Gastroesophageal sphincter (tissue), 4 donors: ENCODE results near the gene KANK2. TPM values are rescaled to one million over a fixed set of nuclear protein-coding genes. Genes with fewer than 3 reads are reported as not detected.
A peak's percentile ranks its signal among the peaks of the same experiment; 100 is the strongest.

ENCODE experiments used
- ATAC-seq: fragments of 150-250 bp; one replicate; pipeline ENCODE4 v1.9.1; 2016; ENCODE audit warnings: mild to moderate bottlenecking, moderate library complexity
- H3K27ac ChIP-seq, 4 donors: fragments of 200-600 bp; sonication (generic) in 3 of 4; 1 replicate in 3 of 4; 2 replicates in 1 of 4; pipeline ENCODE4 v1.5.1; 2016 to 2019
- H3K27me3 ChIP-seq: fragments of 200-600 bp; sonication (generic); one replicate; pipeline ENCODE4 v1.5.1; 2019
- H3K36me3 ChIP-seq, 2 donors: fragments of 200-600 bp; sonication (generic); one replicate each; pipeline ENCODE4 v1.5.1; 2019; ENCODE audit warnings: control low read depth in 1 of 2
- H3K4me1 ChIP-seq, 3 donors: fragments of 200-600 bp; sonication (generic); 1 replicate in 2 of 3; 2 replicates in 1 of 3; pipeline ENCODE4 v1.5.1; 2016 to 2019; ENCODE audit warnings: control low read depth in 2 of 3
- H3K4me3 ChIP-seq, 2 donors: fragments of 200-600 bp; sonication (generic); one replicate each; pipeline ENCODE4 v1.5.1; 2019; ENCODE audit warnings: mild to moderate bottlenecking in 1 of 2, moderate library complexity in 1 of 2
- H3K9me3 ChIP-seq, 3 donors: fragments of 200-600 bp; sonication (generic); one replicate each; pipeline ENCODE4 v1.5.1; 2017 to 2019; ENCODE audit warnings: control low read depth in 2 of 3
- EP300 ChIP-seq: sonication (generic); formaldehyde crosslinking; IDR thresholded peaks from one replicate; pipeline ENCODE4 v1.6.1; 2017; ENCODE audit warnings: antibody characterized with exemption, mild to moderate bottlenecking
- POLR2A ChIP-seq, 2 donors: fragments of 450-650 bp; IDR thresholded peaks; one replicate each; pipeline ENCODE4 v1.6.1; 2017; ENCODE audit warnings: antibody characterized with exemption in 2 of 2, mild to moderate bottlenecking in 2 of 2, moderate library complexity in 1 of 2
- POLR2AphosphoS5 ChIP-seq: sonication (generic); formaldehyde crosslinking; IDR thresholded peaks from one replicate; pipeline ENCODE4 v1.6.1; 2017; ENCODE audit warnings: antibody characterized with exemption
- WGBS, 2 donors: methylation state at CpG; one replicate each; pipeline ENCODE4 v1.1.5; 2018; ENCODE audit warnings: low coverage in 1 of 2; 5-methylcytosine and 5-hydroxymethylcytosine counted together
- total RNA-seq, 4 donors: library from RNA; depleted of rRNA; stranded (reverse); fragments of >200 nt; gene quantifications; one replicate each; pipeline ENCODE4 v1.1.0, GENCODE V29; 2016
- TF ChIP-seq, protein P1 (sequence below), 4 experiments: fragments of 200-600 bp in 2 of 4; fragments of 450-650 bp in 2 of 4; sonication (generic) in 1 of 4; IDR thresholded peaks; one replicate each; pipeline ENCODE4 v1.5.1; 2017 to 2019; ENCODE audit warnings: antibody characterized with exemption in 4 of 4, mild to moderate bottlenecking in 2 of 4, moderate library complexity in 2 of 4

KANK2 gene
- total RNA-seq, 4 donors from 2014 or later, result 913 to 1,808 (median 1,065) TPM

DNA sequence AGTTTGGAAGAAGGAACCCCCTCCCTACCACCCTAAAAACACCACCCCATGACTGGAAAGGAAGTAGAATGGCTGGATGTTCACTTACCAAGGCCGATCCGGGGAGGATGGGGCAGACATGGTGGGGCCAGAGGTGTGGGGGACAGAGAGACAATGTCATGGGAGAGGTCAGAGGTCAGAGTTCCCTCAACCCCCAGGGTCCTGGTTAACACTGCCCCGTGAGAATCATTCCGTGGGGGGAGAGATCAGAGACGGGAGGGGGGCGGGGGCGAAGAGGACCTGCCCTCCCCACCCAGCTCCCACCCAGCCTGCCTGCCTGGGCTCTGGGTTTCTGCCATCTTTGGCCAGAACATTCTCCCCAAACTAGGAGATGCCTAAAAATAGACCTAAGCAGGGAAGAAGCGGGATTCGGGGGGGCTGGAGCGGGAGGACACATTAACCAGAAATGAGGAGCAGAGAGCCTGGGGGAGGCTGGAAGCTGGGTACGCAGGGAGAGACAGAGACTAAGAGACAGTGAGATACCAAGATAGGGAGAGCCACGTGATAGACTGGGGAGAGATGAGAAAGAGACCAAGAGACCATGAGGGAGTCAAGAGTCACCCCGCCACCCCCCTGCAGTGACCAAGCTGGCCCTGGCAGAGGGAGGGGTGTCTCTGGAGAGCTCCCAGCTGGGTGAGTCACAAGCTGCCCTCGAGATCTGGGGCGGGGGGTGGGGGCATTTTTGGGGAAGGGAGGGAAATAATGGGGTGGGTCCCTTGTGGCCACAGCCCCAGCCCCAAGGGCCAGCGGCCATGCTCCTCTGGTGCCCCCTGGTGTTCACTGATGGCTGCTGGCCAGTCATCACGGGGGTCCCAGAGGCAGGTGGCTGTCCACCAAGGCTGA lies 6.1 kb upstream of the KANK2 start:
- 0 to 10% methylated on average over 3 to 9 of the region's 17 CpGs for WGBS, 2 donors
- ATAC-seq, result peak; percentile 86
- H3K27ac ChIP-seq, result peak overlapping the region; percentile 85 to 99 (median 96)
- peak overlapping the region; percentile 3 to 42 for H3K4me3 ChIP-seq
- H3K9me3 ChIP-seq, result no peaks in the 10 kb centered on the region
- peaks cover 8 to 56% (median 30%) of the 10 kb centered on the region in 3 donors for H3K4me1 ChIP-seq
- peaks cover 0 to 44% of the 10 kb centered on the region in 2 donors for H3K36me3 ChIP-seq
- TF ChIP-seq POLR2AphosphoS5, result peak; percentile 85
- TF ChIP-seq, protein P1, sequence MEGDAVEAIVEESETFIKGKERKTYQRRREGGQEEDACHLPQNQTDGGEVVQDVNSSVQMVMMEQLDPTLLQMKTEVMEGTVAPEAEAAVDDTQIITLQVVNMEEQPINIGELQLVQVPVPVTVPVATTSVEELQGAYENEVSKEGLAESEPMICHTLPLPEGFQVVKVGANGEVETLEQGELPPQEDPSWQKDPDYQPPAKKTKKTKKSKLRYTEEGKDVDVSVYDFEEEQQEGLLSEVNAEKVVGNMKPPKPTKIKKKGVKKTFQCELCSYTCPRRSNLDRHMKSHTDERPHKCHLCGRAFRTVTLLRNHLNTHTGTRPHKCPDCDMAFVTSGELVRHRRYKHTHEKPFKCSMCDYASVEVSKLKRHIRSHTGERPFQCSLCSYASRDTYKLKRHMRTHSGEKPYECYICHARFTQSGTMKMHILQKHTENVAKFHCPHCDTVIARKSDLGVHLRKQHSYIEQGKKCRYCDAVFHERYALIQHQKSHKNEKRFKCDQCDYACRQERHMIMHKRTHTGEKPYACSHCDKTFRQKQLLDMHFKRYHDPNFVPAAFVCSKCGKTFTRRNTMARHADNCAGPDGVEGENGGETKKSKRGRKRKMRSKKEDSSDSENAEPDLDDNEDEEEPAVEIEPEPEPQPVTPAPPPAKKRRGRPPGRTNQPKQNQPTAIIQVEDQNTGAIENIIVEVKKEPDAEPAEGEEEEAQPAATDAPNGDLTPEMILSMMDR (IDR thresholded peaks at IDR 0.05), result peak in 3 of 4 experiments; percentile 92 to 100 (median 94)
- TF ChIP-seq EP300, result no peak
- TF ChIP-seq POLR2A (IDR thresholded peaks at IDR 0.05), result no peak
- no peaks in the 10 kb centered on the region for H3K27me3 ChIP-seq

DNA sequence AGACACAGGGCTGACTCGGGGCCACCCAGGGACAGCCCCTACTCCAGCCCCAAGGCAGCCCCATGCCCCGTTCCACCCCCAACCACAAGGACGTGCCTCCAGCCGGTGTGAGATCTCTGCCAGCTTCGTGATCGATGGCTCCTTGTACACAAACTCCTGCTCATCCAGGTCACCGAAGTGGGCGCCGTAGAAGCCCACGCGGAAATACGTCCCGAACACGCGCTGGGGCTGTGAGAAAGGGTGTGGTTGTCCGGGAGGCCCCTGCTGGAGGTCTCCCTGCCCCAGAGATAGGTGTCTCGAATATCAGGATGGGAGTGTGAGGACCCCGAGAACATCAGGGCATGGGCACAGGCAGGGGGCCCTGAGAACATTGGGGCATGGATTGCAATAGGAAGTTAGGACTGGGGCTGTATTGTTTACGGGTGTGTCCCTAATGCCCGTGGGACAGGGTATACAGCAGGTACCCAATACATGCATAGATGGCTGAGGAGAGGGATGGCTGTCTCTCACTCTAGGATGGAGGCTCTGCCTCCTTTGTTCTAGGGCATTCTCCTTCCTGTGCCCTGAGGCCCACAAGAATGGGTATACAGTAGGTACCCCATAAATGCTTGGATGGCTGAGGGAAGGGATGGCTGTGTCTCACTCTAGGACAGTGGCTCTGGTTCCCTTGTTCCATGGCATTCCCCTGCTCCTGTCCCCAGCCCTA lies 5.3 kb upstream of the KANK2 start:
- no peak for ATAC-seq

DNA sequence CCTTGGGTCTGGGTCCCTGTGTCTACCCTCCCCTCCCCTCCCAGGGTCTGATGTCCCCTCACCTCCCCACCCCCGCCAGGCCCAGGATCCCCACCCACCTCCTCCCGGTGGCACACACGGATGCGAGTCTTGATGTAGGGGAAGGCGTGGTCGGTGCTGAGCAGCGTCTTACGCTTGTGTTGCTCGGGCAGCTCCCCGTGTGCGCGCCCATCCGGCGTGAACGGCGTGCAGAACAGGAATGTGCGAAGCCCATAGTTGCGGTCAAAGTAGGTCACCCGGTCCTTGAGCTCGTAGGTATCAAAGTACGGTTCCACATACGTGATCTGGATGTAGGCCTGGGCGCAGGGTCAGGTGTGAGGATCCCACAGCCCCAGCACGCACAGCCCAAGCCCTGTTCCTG lies 4.4 kb upstream of the KANK2 start:
- Histone ChIP-seq H3K4me3 (no peak overlapping the region), H3K9me3 (no peaks in the 10 kb centered on the region), H3K27ac (peak overlapping the region in 3 of 4 donors; percentile 95 to 99 (median 96)), H3K4me1 (peaks cover 8 to 66% (median 36%) of the 10 kb centered on the region in 3 donors), H3K27me3 (no peaks in the 10 kb centered on the region), H3K36me3 (peaks cover 0 to 31% of the 10 kb centered on the region in 2 donors)
- ATAC-seq, result no peak
- no peak for TF ChIP-seq POLR2AphosphoS5
- no peak for TF ChIP-seq POLR2A (IDR thresholded peaks at IDR 0.05)
- TF ChIP-seq EP300, result no peak
- TF ChIP-seq, protein P1 (IDR thresholded peaks at IDR 0.05), result no peak
- WGBS, 2 donors, result no CpG with 5 or more reads among the region's 24 CpGs

More for the DNA sequence above, 5.3 kb upstream of the KANK2 start:
- Histone ChIP-seq H3K4me1 (peaks cover 8 to 64% (median 36%) of the 10 kb centered on the region in 3 donors), H3K36me3 (peaks cover 0 to 40% of the 10 kb centered on the region in 2 donors), H3K4me3 (peak overlapping the region in 1 of 2 donors; percentile 42), H3K27ac (peak overlapping the region; percentile 85 to 99 (median 96)), H3K9me3 (no peaks in the 10 kb centered on the region), H3K27me3 (no peaks in the 10 kb centered on the region)
- TF ChIP-seq POLR2AphosphoS5 (no peak), POLR2A (IDR thresholded peaks at IDR 0.05) (no peak), EP300 (no peak)
- TF ChIP-seq, protein P1 (IDR thresholded peaks at IDR 0.05), result no peak
- 40% methylated on average over 2 of the region's 20 CpGs; no CpG with 5 or more reads in 1 of the 2 donors for WGBS, 2 donors

DNA sequence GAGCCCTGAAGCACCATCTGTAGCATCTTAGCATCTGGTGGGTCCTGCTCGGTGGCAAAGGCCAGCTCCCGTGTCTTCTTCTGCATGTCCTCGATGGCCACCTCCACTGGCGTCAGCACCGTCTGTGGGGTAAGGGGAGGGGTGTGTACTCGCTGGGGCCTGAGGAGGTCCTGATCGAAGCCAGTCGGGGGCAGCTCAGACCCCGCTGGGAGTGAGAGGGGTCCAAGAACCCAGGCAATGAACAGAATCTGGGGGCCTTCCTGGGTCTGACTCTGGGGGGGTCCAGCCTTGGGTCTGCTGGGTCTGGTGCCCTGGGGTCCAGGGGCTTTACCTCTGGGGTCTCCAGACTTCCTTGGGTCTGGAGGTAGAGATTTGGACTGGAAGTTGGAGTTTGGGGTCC lies 3.6 kb upstream of the KANK2 start:
- TF ChIP-seq, protein P1 (IDR thresholded peaks at IDR 0.05), result no peak
- TF ChIP-seq POLR2AphosphoS5, result no peak
- TF ChIP-seq EP300, result no peak
- TF ChIP-seq POLR2A (IDR thresholded peaks at IDR 0.05), result no peak
- peaks cover 8 to 73% (median 36%) of the 10 kb centered on the region in 3 donors for H3K4me1 ChIP-seq

More for the DNA sequence above, 3.6 kb upstream of the KANK2 start:
- Histone ChIP-seq H3K27me3 (no peaks in the 10 kb centered on the region), H3K4me3 (no peak overlapping the region), H3K27ac (peak overlapping the region in 3 of 4 donors; percentile 95 to 99 (median 96)), H3K36me3 (peaks cover 0 to 29% of the 10 kb centered on the region in 2 donors), H3K9me3 (no peaks in the 10 kb centered on the region)
- no CpG with 5 or more reads among the region's 9 CpGs for WGBS, 2 donors
- no peak for ATAC-seq
